Keratinocyte (primary cell): ENCODE measurements around the gene KCNC4. TPM values are rescaled to one million over a fixed set of nuclear protein-coding genes. Genes with fewer than 3 reads are reported as not detected.
A peak's percentile ranks its signal among the peaks of the same experiment; 100 is the strongest.

ENCODE experiments used
- DNase-seq: peaks from one replicate; pipeline ENCODE4 v3.0.0-alpha.2; 2011; ENCODE audit warnings: low read depth, missing footprints, low spot score
- FAIRE-seq: peaks from 2 replicates; lab custom pipeline; 2011; peaks lifted over from hg19 to GRCh38; lab: Jason Lieb, UNC
- H2AFZ ChIP-seq: 2 replicates; pipeline ENCODE4 v1.6.0; 2012; ENCODE audit warnings: low read length, control low read depth, inconsistent platforms; ENCODE audit not compliant: control insufficient read depth
- H3K27ac ChIP-seq: 2 replicates; pipeline ENCODE4 v1.5.1; 2011; ENCODE audit warnings: low read length; ENCODE audit not compliant: control insufficient read depth, insufficient read depth
- H3K27me3 ChIP-seq: 3 replicates; pipeline ENCODE4 v1.6.0; 2011; ENCODE audit warnings: low read length; ENCODE audit not compliant: control insufficient read depth, insufficient read depth; ENCODE audit errors: extremely low read depth
- H3K36me3 ChIP-seq, 2 experiments: 2 replicates in 1 of 2; 3 replicates in 1 of 2; pipeline ENCODE4 v1.5.1; 2011; ENCODE audit warnings: low read length in 2 of 2, mild to moderate bottlenecking in 1 of 2; ENCODE audit not compliant: control insufficient read depth in 2 of 2, insufficient read depth in 2 of 2; ENCODE audit errors: extremely low read depth in 1 of 2
- H3K4me1 ChIP-seq: 3 replicates; pipeline ENCODE4 v1.5.1; 2011; ENCODE audit warnings: low read length; ENCODE audit not compliant: control insufficient read depth, insufficient read depth; ENCODE audit errors: extremely low read depth
- H3K4me2 ChIP-seq: 3 replicates; pipeline ENCODE4 v1.6.0; 2011; ENCODE audit warnings: low read depth, low read length; ENCODE audit not compliant: control insufficient read depth, insufficient read depth; ENCODE audit errors: extremely low read depth
- H3K4me3 ChIP-seq, 3 experiments: fragments of 200-600 bp in 1 of 3; sonication (generic) in 1 of 3; 2 replicates in 2 of 3; 3 replicates in 1 of 3; pipeline ENCODE4 v1.5.1; 2011 to 2016; ENCODE audit warnings: low read length in 3 of 3, mild to moderate bottlenecking in 3 of 3, control low read depth in 2 of 3, inconsistent platforms in 1 of 3, low read depth in 1 of 3, mixed read lengths in 1 of 3, mixed run types in 1 of 3, moderate library complexity in 1 of 3; ENCODE audit not compliant: control insufficient read depth in 2 of 3, insufficient read depth in 2 of 3; ENCODE audit errors: extremely low read depth in 1 of 3
- H3K79me2 ChIP-seq: 2 replicates; pipeline ENCODE4 v1.6.0; 2012; ENCODE audit warnings: low read length; ENCODE audit not compliant: control insufficient read depth, insufficient read depth
- H3K9ac ChIP-seq: 3 replicates; pipeline ENCODE4 v1.6.0; 2011; ENCODE audit warnings: low read length; ENCODE audit not compliant: control insufficient read depth, insufficient read depth; ENCODE audit errors: extremely low read depth
- H3K9me1 ChIP-seq: 3 replicates; pipeline ENCODE4 v1.6.0; 2011; ENCODE audit warnings: low read length; ENCODE audit not compliant: control insufficient read depth, insufficient read depth; ENCODE audit errors: extremely low read depth
- H3K9me3 ChIP-seq: 2 replicates; pipeline ENCODE4 v1.5.1; 2012; ENCODE audit warnings: low read depth, low read length; ENCODE audit not compliant: control insufficient read depth
- H4K20me1 ChIP-seq: 3 replicates; pipeline ENCODE4 v1.6.0; 2011; ENCODE audit warnings: low read length; ENCODE audit not compliant: control insufficient read depth, insufficient read depth; ENCODE audit errors: extremely low read depth
- EZH2 ChIP-seq: IDR thresholded peaks from one replicate; pipeline ENCODE4 v1.6.1; 2012; ENCODE audit warnings: inconsistent platforms, mild to moderate bottlenecking, low read length, moderate library complexity
- dilution Hi-C: fragments of 300-500 bp; cut with MboI; formaldehyde crosslinking; loops from one replicate; pipeline ENCODE4 v1.7.0; 2020; ENCODE audit warnings: low sequenced_read_pairs; ENCODE audit not compliant: extremely low pct_ligation_motif_present
- polyA plus RNA-seq, 5 experiments: library from polyadenylated mRNA; depleted of rRNA in 3 of 5; stranded (reverse) in 3 of 5; stranded (forward) in 1 of 5; unstranded in 1 of 5; fragments of >200 nt; gene quantifications; 1 replicate in 1 of 5; 2 replicates in 3 of 5; 3 replicates in 1 of 5; pipeline versions ENCODE4 v1.2.1 to v1.2.3, GENCODE V29; 2011 to 2012; ENCODE audit warnings: missing spikeins in 2 of 5, low read depth in 1 of 5, low replicate concordance in 1 of 5
- TF ChIP-seq, protein P1 (sequence below), 3 experiments: IDR thresholded peaks in 1 of 3; conservative IDR thresholded peaks in 1 of 3; optimal IDR thresholded peaks in 1 of 3; 2 replicates in 2 of 3; 3 replicates in 1 of 3; pipeline versions ENCODE3 to v1.5.1; 2011; ENCODE audit warnings: low read length in 3 of 3, mild to moderate bottlenecking in 3 of 3, moderate library complexity in 2 of 3, control low read depth in 1 of 3, inconsistent platforms in 1 of 3; ENCODE audit not compliant: insufficient read depth in 2 of 3; ENCODE audit errors: extremely low read depth in 1 of 3

The KCNC4 gene
- polyA plus RNA-seq, 1 donor (not counting 4 experiments of a cell fraction or from before 2014, with no cell fraction given), result 1.3 TPM

DNA sequence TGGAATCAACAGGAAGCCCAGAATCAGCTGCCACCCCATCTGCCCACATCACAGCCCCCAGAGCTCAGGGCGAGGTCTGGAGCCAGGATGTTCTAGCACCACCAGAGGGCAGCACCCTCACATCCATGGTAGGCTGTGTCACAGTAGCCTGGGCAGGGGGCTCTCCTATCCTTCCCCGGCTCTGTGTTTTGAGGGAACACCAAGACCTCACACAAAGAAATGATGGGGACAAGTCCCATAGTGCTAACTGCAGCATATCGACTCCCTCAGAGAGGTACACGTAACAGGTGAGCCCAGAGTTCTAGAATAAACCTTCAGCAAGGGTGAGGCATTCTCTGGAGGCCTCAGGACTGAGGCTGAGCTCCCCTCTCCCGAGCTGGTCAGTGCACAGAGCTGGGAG, 2.3 kb upstream of the KCNC4 start:
- H3K9me1 ChIP-seq, result no peaks in the 10 kb centered on the region
- no peak overlapping the region for H2AFZ ChIP-seq
- no peak overlapping the region for H3K4me3 ChIP-seq
- no peaks in the 10 kb centered on the region for H4K20me1 ChIP-seq
- H3K27ac ChIP-seq, result no peak overlapping the region
- H3K9me3 ChIP-seq, result no peaks in the 10 kb centered on the region
- FAIRE-seq, result no peak
- peaks cover 10% of the 10 kb centered on the region for H3K4me1 ChIP-seq
- dilution Hi-C loops, result no loop called here
- H3K36me3 ChIP-seq, result no peaks in the 10 kb centered on the region
- H3K27me3 ChIP-seq, result no peaks in the 10 kb centered on the region
- no peak for DNase-seq
- no peaks in the 10 kb centered on the region for H3K79me2 ChIP-seq
- H3K9ac ChIP-seq, result no peak overlapping the region
- no peak overlapping the region for H3K4me2 ChIP-seq
- no peak for TF ChIP-seq EZH2
- TF ChIP-seq, protein P1, sequence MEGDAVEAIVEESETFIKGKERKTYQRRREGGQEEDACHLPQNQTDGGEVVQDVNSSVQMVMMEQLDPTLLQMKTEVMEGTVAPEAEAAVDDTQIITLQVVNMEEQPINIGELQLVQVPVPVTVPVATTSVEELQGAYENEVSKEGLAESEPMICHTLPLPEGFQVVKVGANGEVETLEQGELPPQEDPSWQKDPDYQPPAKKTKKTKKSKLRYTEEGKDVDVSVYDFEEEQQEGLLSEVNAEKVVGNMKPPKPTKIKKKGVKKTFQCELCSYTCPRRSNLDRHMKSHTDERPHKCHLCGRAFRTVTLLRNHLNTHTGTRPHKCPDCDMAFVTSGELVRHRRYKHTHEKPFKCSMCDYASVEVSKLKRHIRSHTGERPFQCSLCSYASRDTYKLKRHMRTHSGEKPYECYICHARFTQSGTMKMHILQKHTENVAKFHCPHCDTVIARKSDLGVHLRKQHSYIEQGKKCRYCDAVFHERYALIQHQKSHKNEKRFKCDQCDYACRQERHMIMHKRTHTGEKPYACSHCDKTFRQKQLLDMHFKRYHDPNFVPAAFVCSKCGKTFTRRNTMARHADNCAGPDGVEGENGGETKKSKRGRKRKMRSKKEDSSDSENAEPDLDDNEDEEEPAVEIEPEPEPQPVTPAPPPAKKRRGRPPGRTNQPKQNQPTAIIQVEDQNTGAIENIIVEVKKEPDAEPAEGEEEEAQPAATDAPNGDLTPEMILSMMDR (optimal IDR thresholded peaks at IDR 0.05 in 1 of 3, IDR thresholded peaks at IDR 0.05 in 1 of 3, conservative IDR thresholded peaks at IDR 0.05 in 1 of 3; ENCODE audit: extremely low read depth in 1 of 3, insufficient read depth in 2 of 3, low read length in 3 of 3), result peak; percentile 90 to 96 (median 95)

DNA sequence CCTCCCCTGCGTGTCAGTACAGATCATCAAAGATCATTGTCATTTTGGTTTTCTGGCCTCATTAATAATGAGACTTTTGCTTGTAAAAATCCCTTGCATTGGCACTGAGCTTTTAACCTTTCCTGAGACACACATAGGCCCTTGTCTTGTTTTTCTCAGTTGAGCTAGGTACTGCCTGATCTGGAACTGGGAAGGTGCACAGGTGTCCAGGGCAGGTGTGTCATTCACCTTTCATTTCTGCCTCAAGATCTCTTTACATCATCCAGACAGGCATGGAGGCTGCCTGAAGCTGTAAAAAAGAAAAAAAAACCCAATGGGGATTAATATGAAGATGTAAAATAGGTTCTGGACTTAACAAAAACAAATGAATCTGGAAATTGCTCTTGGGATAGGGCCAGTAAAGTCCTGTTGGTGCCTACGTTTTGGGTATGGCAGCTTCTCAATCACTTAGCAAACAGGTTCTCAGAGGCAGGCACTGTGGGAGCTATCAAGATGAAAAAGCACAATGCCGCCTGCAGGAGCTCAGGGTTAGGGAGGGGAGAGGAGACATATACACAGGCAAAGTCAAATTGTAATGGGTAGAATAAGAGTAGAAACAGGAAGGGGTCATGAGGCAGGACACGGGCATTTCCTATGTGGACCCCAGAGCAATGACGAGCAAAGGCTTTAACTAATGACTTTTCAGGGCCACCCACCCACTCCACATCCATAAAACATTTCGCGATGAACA, 1.0 kb upstream of the KCNC4 start:
- no peaks in the 10 kb centered on the region for H3K9me1 ChIP-seq
- no peak overlapping the region for H2AFZ ChIP-seq
- DNase-seq, result no peak
- no peaks in the 10 kb centered on the region for H3K79me2 ChIP-seq
- H3K4me3 ChIP-seq, result no peak overlapping the region
- H3K36me3 ChIP-seq, result no peaks in the 10 kb centered on the region
- dilution Hi-C loops, result no loop called here
- no peak for FAIRE-seq
- peak overlapping the region; percentile 63 for H3K4me2 ChIP-seq
- no peak overlapping the region for H3K27ac ChIP-seq
- H3K9me3 ChIP-seq, result no peaks in the 10 kb centered on the region
- H3K27me3 ChIP-seq, result no peaks in the 10 kb centered on the region
- TF ChIP-seq EZH2, result peak; percentile 49
- TF ChIP-seq, protein P1 (optimal IDR thresholded peaks at IDR 0.05 in 1 of 3, IDR thresholded peaks at IDR 0.05 in 1 of 3, conservative IDR thresholded peaks at IDR 0.05 in 1 of 3; ENCODE audit: extremely low read depth in 1 of 3, insufficient read depth in 2 of 3, low read length in 3 of 3), result no peak
- no peaks in the 10 kb centered on the region for H4K20me1 ChIP-seq
- peak overlapping the region; percentile 44 for H3K9ac ChIP-seq
- peaks cover 10% of the 10 kb centered on the region for H3K4me1 ChIP-seq
